ENCODE measurements around the gene TLN1. TPM values are rescaled to one million over a fixed set of nuclear protein-coding genes. Genes with fewer than 3 reads are reported as not detected.

The TLN1 gene
- total and polyA plus RNA-seq, 2 of the 4 experiments (the other 2 are of a cell fraction) = 228 to 346 TPM

- Histone ChIP-seq H3K4me2 (ENCODE audit: low read depth, low read length) (no peak overlapping the region), H2AK9ac (replicated peaks; ENCODE audit: low read depth, low read length, poor library complexity) (no peak overlapping the region), H4K8ac (ENCODE audit: low read depth in 2 of 2, low read length in 2 of 2) (no peak overlapping the region), H3K9me1 (ENCODE audit: insufficient read depth, low read length) (no peaks in the 10 kb centered on the region), H3K4ac (ENCODE audit: low read depth, low read length) (no peak overlapping the region), H3K27ac (ENCODE audit: insufficient read depth, low read length) (no peak overlapping the region), H3K27me3 (ENCODE audit: control insufficient read depth, insufficient read depth, low read length) (peaks cover 28% of the 10 kb centered on the region), H2BK120ac (ENCODE audit: low read depth, low read length) (no peak overlapping the region), H4K91ac (ENCODE audit: insufficient read depth, low read depth, low read length) (no peak overlapping the region), H4K20me1 (ENCODE audit: insufficient read depth, low read length) (no peaks in the 10 kb centered on the region), H3K18ac (ENCODE audit: low read depth, low read length) (no peak overlapping the region), H3K56ac (ENCODE audit: extremely low read depth, insufficient read depth, low read length) (no peak overlapping the region), H3K9ac (ENCODE audit: low read depth, low read length) (no peak overlapping the region), H3K4me3 (ENCODE audit: insufficient read depth, low read depth, low read length) (no peak overlapping the region), H3K9me3 (ENCODE audit: control insufficient read depth, insufficient read depth, low read length) (no peaks in the 10 kb centered on the region), H2AK5ac (ENCODE audit: low read depth, low read length) (no peak overlapping the region), H4K5ac (ENCODE audit: low read depth, low read length) (no peak overlapping the region), H2BK20ac (ENCODE audit: low read depth, low read length) (no peak overlapping the region), H2BK5ac (ENCODE audit: low read depth, low read length, poor library complexity, severe bottlenecking) (no peak overlapping the region), H3K14ac (replicated peaks; ENCODE audit: low read depth, low read length) (no peak overlapping the region), H3K23ac (ENCODE audit: low read depth, low read length) (no peak overlapping the region), H2AFZ (replicated peaks; ENCODE audit: low read length, poor library complexity) (no peak overlapping the region), H2BK15ac (ENCODE audit: low read depth, low read length) (no peak overlapping the region), H3K36me3 (ENCODE audit: control insufficient read depth, insufficient read depth, low read length) (no peaks in the 10 kb centered on the region), H3K79me1 (ENCODE audit: low read depth in 1 of 2, low read length in 2 of 2) (no peaks in the 10 kb centered on the region), H3K4me1 (ENCODE audit: control insufficient read depth, insufficient read depth, low read length) (peaks cover 1% of the 10 kb centered on the region; the same call in 1 of the 2 replicates)
- DNase-seq (no peak), ATAC-seq (ENCODE audit: low read depth) (peak; percentile 32; the same call in 1 of the 2 replicates)
- POLR2A ChIA-PET (ENCODE audit: unreplicated experiment) = no interaction called here
- BruUV-seq (replicated peaks) = no TSS peak
- intact Hi-C loops (cut with micrococcal nuclease) (no loop called here), in situ Hi-C loops (cut with MboI; ENCODE audit: low sequenced_read_pairs) (no loop called here), dilution Hi-C loops (cut with HindIII; ENCODE audit: low sequenced_read_pairs, unreplicated experiment) (no loop called here)
- CTCF ChIA-PET = interaction anchor here (1.0 kb wide), 1 partner anchor 18 kb away, joined by 3 read pairs; no protein-coding TSS in a partner anchor
- TF ChIP-seq MAZ (IDR thresholded peaks at IDR 0.05; ENCODE audit: borderline replicate concordance, low read depth, low read length) (no peak), CEBPB (IDR thresholded peaks at IDR 0.05; ENCODE audit: low read depth, low read length) (no peak), MAFK (IDR thresholded peaks at IDR 0.05; ENCODE audit: low read depth, low read length) (no peak), NFE2L2 (IDR thresholded peaks at IDR 0.05; ENCODE audit: low read depth, low read length) (no peak), FOS (IDR thresholded peaks at IDR 0.05; ENCODE audit: low read depth, low read length) (no peak), POLR2A (IDR thresholded peaks at IDR 0.05; ENCODE audit: low read depth, low read length) (no peak), RFX5 (IDR thresholded peaks at IDR 0.05; ENCODE audit: low read depth, low read length) (no peak), USF2 (IDR thresholded peaks at IDR 0.05; ENCODE audit: low read depth, low read length) (no peak), RCOR1 (IDR thresholded peaks at IDR 0.05; ENCODE audit: insufficient replicate concordance, low read length) (no peak), MXI1 (IDR thresholded peaks at IDR 0.05; ENCODE audit: borderline replicate concordance, low read depth, low read length) (no peak), RAD21 (IDR thresholded peaks at IDR 0.05; ENCODE audit: low read length) (no peak), SMC3 (IDR thresholded peaks at IDR 0.05; ENCODE audit: low read depth, low read length) (no peak), ELK1 (IDR thresholded peaks at IDR 0.05; ENCODE audit: borderline replicate concordance, low read depth, low read length) (no peak), BHLHE40 (IDR thresholded peaks at IDR 0.05; ENCODE audit: low read depth, low read length) (no peak), CHD1 (IDR thresholded peaks at IDR 0.05; ENCODE audit: low read depth, low read length) (no peak)
- TF ChIP-seq, protein P1, sequence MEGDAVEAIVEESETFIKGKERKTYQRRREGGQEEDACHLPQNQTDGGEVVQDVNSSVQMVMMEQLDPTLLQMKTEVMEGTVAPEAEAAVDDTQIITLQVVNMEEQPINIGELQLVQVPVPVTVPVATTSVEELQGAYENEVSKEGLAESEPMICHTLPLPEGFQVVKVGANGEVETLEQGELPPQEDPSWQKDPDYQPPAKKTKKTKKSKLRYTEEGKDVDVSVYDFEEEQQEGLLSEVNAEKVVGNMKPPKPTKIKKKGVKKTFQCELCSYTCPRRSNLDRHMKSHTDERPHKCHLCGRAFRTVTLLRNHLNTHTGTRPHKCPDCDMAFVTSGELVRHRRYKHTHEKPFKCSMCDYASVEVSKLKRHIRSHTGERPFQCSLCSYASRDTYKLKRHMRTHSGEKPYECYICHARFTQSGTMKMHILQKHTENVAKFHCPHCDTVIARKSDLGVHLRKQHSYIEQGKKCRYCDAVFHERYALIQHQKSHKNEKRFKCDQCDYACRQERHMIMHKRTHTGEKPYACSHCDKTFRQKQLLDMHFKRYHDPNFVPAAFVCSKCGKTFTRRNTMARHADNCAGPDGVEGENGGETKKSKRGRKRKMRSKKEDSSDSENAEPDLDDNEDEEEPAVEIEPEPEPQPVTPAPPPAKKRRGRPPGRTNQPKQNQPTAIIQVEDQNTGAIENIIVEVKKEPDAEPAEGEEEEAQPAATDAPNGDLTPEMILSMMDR (conservative IDR thresholded peaks at IDR 0.05; ENCODE audit: low read depth, low read length) = no peak
- WGBS, 2 experiments (ENCODE audit: extremely low coverage in 2 of 2, insufficient read length in 1 of 2) = no CpG with 5 or more reads among the region's 1 CpG
These were observed 39.5 kb upstream of the TLN1 start for GRCh38 chr9:35771534-35771933.
